Measurements from ENCODE around the gene ANO2.

DNA sequence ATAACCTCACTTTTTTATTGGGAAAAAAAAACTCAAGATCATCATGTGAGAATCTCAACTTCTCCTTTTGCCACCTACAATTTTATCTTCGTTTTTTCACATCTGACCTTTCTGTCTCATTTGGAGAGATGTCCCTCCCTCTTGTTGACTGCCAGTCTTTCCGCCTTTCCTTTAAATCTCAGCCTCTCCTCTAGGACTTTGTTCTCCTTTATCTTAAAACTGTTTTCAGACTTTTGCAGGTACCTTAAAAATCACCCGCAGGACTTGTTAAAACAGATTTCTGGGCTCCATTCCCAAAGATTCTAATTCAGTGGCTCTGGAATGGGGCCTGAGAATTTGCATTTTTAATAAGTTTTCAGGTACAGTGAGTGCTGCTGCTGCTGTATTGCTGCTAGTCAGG, 289.9 kb downstream of the ANO2 start:
- TF ChIP-seq, protein P1, sequence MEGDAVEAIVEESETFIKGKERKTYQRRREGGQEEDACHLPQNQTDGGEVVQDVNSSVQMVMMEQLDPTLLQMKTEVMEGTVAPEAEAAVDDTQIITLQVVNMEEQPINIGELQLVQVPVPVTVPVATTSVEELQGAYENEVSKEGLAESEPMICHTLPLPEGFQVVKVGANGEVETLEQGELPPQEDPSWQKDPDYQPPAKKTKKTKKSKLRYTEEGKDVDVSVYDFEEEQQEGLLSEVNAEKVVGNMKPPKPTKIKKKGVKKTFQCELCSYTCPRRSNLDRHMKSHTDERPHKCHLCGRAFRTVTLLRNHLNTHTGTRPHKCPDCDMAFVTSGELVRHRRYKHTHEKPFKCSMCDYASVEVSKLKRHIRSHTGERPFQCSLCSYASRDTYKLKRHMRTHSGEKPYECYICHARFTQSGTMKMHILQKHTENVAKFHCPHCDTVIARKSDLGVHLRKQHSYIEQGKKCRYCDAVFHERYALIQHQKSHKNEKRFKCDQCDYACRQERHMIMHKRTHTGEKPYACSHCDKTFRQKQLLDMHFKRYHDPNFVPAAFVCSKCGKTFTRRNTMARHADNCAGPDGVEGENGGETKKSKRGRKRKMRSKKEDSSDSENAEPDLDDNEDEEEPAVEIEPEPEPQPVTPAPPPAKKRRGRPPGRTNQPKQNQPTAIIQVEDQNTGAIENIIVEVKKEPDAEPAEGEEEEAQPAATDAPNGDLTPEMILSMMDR (IDR thresholded peaks at IDR 0.05; ENCODE audit: low read depth, low read length): no peak
- TF ChIP-seq POLR2A (IDR thresholded peaks at IDR 0.05; ENCODE audit: extremely low read depth, insufficient read length): no peak

Data from NB4 (cell line).